GM18867 (cell line): ENCODE data around the gene ANKIB1.
A peak's percentile ranks its signal among the peaks of the same experiment; 100 is the strongest.
"Not testable (repeated sequence)": the region's sequence is repeated elsewhere in the genome, so short reads cannot be mapped to it uniquely, and the experiment has no call there.

Experiments used
- ATAC-seq: cut with Tn5 transposase; IDR thresholded peaks from one replicate; pipeline ENCODE4 v1.9.1; 2021; ENCODE audit warnings: mild to moderate bottlenecking, moderate library complexity; ENCODE audit not compliant: unreplicated experiment

Gene ANKIB1

GRCh38 chr7:92245487-92246359 is at the start of gene ANKIB1, which contains the start of gene KRIT1:
Gene ANKIB1 (plus strand): TSS chr7:92245974. CDS start chr7:92294979, 49,005 bp downstream.
Gene KRIT1 (minus strand): TSS chr7:92245914. CDS start chr7:92242135, 3,779 bp downstream.
- ATAC-seq = peak; percentile 81

- no peak for ATAC-seq
Observed at GRCh38 chr7:92200791-92201190, 45.0 kb upstream of the ANKIB1 start.

- ATAC-seq = no peak
Observed at GRCh38 chr7:92205987-92206386, 39.8 kb upstream of the ANKIB1 start.

- ATAC-seq = no peak
Observed at GRCh38 chr7:92206672-92207071, 39.1 kb upstream of the ANKIB1 start.

- ATAC-seq = no peak
Observed at GRCh38 chr7:92221766-92222165, 24.0 kb upstream of the ANKIB1 start.

GRCh38 chr7:92226981-92227380 is 18.8 kb upstream of the ANKIB1 start:
- ATAC-seq = no peak

- no peak for ATAC-seq
Observed at GRCh38 chr7:92228100-92228499, 17.7 kb upstream of the ANKIB1 start.

GRCh38 chr7:92228742-92229141 is 17.0 kb upstream of the ANKIB1 start:
- no peak for ATAC-seq

- no peak for ATAC-seq
Observed at GRCh38 chr7:92230547-92230946, 15.2 kb upstream of the ANKIB1 start.

- ATAC-seq = no peak
Observed at GRCh38 chr7:92242972-92243371, 2.8 kb upstream of the ANKIB1 start.

- ATAC-seq = peak; percentile 4
Observed at GRCh38 chr7:92244808-92245486, 827 bp upstream of the ANKIB1 start.

GRCh38 chr7:92246360-92247101 is 757 bp downstream of the ANKIB1 start:
- peak; percentile 22 for ATAC-seq

GRCh38 chr7:92250603-92251002 is 4.8 kb downstream of the ANKIB1 start:
- no peak for ATAC-seq

GRCh38 chr7:92251181-92251580 is 5.4 kb downstream of the ANKIB1 start:
- ATAC-seq = no peak

- ATAC-seq = no peak
Observed at GRCh38 chr7:92253251-92253650, 7.5 kb downstream of the ANKIB1 start.

GRCh38 chr7:92254800-92255199 is 9.0 kb downstream of the ANKIB1 start:
- not testable (repeated sequence) for ATAC-seq

GRCh38 chr7:92255308-92255707 is 9.5 kb downstream of the ANKIB1 start:
- ATAC-seq = no peak

GRCh38 chr7:92259062-92259461 is 13.3 kb downstream of the ANKIB1 start:
- no peak for ATAC-seq

GRCh38 chr7:92259610-92260247 is 14.0 kb downstream of the ANKIB1 start:
- no peak for ATAC-seq

- no peak for ATAC-seq
Observed at GRCh38 chr7:92260248-92260781, 14.5 kb downstream of the ANKIB1 start.
